HG03457 (cell line): ENCODE data around the gene ICE1.
A peak's percentile ranks its signal among the peaks of the same experiment; 100 is the strongest.
"Not testable (repeated sequence)": the region's sequence is repeated elsewhere in the genome, so short reads cannot be mapped to it uniquely, and the experiment has no call there.

ENCODE experiments used
- ATAC-seq: cut with Tn5 transposase; IDR thresholded peaks from one replicate; pipeline ENCODE4 v1.9.1; 2021; ENCODE audit warnings: moderate number of reproducible peaks; ENCODE audit not compliant: unreplicated experiment

The ICE1 gene

GRCh38 chr5:5483880-5484598, 61.6 kb downstream of the ICE1 start:
- no peak for ATAC-seq

- no peak for ATAC-seq
Measured at GRCh38 chr5:5486122-5486521, 63.6 kb downstream of the ICE1 start.

- no peak for ATAC-seq
Measured at GRCh38 chr5:5487585-5488360, 65.3 kb downstream of the ICE1 start.

GRCh38 chr5:5490774-5491347, 68.4 kb downstream of the ICE1 start:
- no peak for ATAC-seq

GRCh38 chr5:5492087-5492933, 69.8 kb downstream of the ICE1 start:
- no peak for ATAC-seq

- not testable (repeated sequence) for ATAC-seq
Measured at GRCh38 chr5:5492934-5493271, 70.4 kb downstream of the ICE1 start.

- peak; percentile 62 for ATAC-seq
Measured at GRCh38 chr5:5494489-5495402, 72.3 kb downstream of the ICE1 start.

GRCh38 chr5:5497152-5497788, 74.8 kb downstream of the ICE1 start:
- ATAC-seq, result no peak

GRCh38 chr5:5499442-5499841, 77.0 kb downstream of the ICE1 start:
- ATAC-seq, result no peak

GRCh38 chr5:5504325-5504724, 81.8 kb downstream of the ICE1 start:
- no peak for ATAC-seq

- no peak for ATAC-seq
Measured at GRCh38 chr5:5505815-5506214, 83.3 kb downstream of the ICE1 start.

GRCh38 chr5:5508391-5508790, 85.9 kb downstream of the ICE1 start:
- no peak for ATAC-seq

GRCh38 chr5:5511904-5512416, 89.5 kb downstream of the ICE1 start:
- no peak for ATAC-seq

GRCh38 chr5:5512543-5512942, 90.1 kb downstream of the ICE1 start:
- no peak for ATAC-seq

- ATAC-seq, result not testable (repeated sequence)
Measured at GRCh38 chr5:5520622-5521021, 98.1 kb downstream of the ICE1 start.

GRCh38 chr5:5521029-5521428, 98.6 kb downstream of the ICE1 start:
- ATAC-seq, result no peak

- no peak for ATAC-seq
Measured at GRCh38 chr5:5521478-5521877, 99.0 kb downstream of the ICE1 start.

GRCh38 chr5:5522336-5522735, 99.9 kb downstream of the ICE1 start:
- no peak for ATAC-seq

GRCh38 chr5:5523066-5523505, 100.6 kb downstream of the ICE1 start:
- peak; percentile 71 for ATAC-seq
